GM18951 (cell line): Measurements from ENCODE around the gene TTLL12.

Experiments
- POLR2A ChIP-seq: IDR thresholded peaks from 4 replicates; pipeline ENCODE4 v1.6.1; 2011; ENCODE audit warnings: mild to moderate bottlenecking; ENCODE audit not compliant: insufficient read length, insufficient read depth; ENCODE audit errors: extremely low read depth
- in situ Hi-C: fragments of 300-500 bp; cut with MboI; formaldehyde crosslinking; loops from one replicate; pipeline ENCODE4 v1.12.0; 2022; ENCODE audit warnings: low sequenced_read_pairs, mixed read lengths, inconsistent platforms; ENCODE audit not compliant: unreplicated experiment

The TTLL12 gene

DNA sequence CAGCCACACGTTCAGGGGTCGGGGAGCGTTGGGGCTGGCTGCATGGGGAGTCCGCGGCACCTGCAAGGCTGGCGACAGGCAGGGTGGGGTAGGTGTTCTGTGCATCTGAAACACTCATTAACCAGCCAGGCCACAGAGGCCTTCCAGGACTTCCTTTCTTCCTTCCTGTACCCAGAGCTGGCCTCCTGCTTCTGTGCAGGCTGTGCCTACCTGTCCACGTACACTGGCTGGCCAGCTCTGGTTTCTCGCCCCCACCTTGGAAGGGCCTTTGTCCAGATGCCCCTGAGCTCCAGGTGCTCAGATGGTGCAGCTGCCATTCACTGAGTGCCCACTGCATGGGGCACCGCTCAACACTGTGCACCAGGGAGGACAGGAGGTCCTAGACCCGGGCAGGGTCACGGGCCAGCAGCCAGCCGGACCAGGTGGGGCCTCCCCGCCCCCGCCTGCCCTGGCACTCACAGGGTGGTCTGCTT is 15.9 kb downstream of the TTLL12 start:
- TF ChIP-seq POLR2A = no peak
- in situ Hi-C loops = no loop called here

GRCh38 chr22:43170131-43170480 is 16.8 kb downstream of the TTLL12 start:
- TF ChIP-seq POLR2A = no peak
- in situ Hi-C loops = no loop called here

DNA sequence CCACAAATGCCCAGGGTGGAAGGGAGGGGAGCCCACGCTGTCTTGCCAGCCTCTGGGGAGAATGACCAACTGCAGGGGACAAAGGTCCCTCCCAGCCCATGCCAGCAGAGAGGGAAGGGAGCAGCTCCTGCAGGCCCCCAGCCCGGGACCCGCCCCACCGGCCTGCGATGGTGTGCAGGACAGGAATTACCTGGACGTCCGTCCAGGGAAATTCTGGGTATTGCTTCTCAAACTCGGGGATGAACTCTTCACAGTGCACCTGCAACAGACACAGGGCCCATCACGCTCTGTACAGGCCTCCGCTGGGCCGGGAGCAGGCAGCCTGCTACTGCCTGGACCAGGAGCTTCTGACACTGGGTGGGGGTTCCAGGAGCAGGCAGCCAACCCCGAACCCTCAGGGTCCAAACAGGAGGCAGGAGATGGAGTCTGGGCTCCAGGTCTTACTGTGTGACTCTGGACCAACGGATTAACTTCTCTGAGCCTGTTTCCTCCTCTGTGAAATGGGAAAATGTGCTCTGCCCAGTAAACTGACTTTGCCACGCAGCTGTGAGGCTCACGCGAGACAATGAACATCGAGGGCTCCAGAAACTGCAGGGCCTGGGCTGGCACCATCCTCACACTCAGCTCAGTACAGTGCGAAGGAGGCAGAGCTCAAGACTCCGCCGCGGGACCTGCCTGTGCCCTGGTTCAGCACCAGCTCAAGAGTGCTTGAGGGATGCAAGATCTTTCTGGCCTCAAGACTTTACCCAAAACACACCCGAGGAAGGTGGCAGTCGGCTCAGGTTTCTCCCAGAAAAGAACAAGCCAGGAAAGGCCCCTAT is 17.4 kb downstream of the TTLL12 start:
- TF ChIP-seq POLR2A = no peak
- in situ Hi-C loops = no loop called here

DNA sequence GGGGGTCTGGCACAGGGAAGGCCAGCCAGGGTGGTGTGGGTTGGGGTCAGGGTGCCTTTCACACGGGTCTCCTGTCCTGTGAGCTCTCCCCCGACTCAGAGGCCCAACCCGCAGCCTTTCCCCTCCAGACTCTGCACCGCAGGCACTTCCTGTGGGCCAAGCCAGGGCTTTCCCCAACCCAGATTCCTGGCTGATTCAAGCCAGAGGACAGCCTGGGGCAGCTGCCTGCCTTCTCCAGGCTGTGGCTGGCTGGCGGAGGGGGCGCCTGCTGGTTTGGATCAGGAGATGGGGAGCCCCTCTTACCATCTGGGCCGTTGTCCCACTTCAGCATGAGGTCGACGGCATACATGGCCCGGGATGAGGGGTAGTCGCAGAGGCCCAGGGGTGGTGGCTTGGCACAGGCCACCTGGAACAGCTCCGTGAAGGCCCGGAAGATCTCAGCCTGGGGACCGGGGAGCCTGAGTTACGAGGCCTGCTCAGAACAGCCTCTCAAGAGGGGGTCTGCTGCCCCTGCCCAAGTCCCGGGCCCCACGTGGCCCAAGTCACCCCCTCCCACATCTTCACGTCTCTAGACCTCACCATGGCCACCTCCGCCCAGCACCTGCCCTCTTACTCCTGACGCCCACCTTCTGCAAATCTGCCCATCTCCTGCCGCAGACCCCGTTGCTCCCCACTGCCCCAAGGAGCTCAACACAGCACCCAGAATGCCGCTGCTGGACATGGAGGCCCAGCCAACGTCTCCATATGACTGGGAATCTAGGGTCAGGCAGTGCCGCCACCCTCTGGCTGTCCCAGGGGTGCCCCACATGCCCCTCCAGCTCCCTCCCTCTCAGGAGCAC is 18.2 kb downstream of the TTLL12 start:
- in situ Hi-C loops = no loop called here
- no peak for TF ChIP-seq POLR2A

DNA sequence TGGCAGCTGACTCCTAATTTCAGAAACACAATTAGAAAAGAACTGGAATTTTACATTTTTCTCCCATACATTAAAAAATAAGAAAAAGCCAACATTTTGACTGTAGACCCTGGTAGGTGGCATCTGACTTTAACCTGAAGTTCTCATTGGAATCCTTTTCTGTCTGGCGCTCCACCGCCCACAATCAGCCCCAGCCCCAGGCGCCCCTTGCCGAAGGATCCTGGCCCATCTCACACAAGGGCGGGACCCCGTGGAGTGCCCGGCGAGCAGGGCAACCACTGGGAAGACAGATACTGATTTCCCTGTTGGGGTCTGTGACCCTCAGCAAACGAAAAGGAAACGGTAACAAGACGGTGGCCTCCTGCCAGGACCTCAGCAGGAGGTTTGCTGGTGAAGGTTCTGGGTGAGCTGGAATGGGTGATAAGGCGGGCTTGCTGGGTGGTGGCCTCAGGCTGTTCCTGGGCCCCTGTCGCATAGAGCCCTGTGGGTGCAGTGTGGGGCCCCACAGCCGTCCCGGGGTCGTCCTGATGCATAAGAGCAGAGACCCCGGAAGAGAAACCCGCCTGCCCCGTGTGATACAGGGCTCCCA is 19.8 kb downstream of the TTLL12 start:
- in situ Hi-C loops = no loop called here
- no peak for TF ChIP-seq POLR2A

DNA sequence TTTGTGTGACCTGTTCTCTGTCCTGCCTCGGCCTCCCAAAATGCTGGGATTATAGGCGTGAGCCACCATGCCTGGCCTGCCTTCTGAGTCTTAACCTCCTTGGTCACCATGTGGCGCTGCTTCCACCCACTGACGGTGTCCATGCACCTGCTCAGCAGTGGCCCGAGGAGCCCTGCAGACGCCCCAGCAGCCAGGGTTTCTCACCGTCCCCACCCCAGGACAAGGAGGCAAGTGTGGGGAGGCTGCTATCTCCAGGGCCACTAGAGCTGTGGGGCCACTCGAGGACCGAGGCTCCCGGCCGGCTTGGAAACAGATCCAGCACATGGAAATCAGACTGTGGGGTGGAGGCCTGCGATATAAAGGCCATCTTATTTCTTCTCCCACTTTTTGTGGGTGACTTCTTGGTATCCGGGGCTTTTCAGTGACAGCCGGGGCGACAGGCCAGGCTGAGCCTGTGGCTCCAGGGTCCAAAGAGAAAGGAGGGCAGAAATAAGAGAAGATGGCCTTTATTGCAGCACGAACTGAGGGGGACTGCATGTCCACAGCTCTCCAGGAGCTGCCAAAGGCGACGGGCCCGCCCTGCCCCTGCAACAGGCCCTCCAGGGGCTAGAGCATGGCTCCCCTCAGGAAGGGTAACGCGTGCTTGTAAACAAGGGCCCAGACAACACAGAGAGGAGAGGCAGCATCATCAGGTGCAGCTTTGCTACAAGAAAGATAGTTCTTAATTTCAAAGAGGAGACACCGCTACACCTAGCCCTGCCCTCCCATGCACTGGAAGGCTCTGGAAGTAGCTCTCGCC is 20.6 kb downstream of the TTLL12 start:
- in situ Hi-C loops = no loop called here

GRCh38 chr22:43164636-43165035 is 22.3 kb downstream of the TTLL12 start:
- in situ Hi-C loops = no loop called here
- TF ChIP-seq POLR2A = no peak

More for the DNA sequence above, 20.6 kb downstream of the TTLL12 start:
- TF ChIP-seq POLR2A = no peak

DNA sequence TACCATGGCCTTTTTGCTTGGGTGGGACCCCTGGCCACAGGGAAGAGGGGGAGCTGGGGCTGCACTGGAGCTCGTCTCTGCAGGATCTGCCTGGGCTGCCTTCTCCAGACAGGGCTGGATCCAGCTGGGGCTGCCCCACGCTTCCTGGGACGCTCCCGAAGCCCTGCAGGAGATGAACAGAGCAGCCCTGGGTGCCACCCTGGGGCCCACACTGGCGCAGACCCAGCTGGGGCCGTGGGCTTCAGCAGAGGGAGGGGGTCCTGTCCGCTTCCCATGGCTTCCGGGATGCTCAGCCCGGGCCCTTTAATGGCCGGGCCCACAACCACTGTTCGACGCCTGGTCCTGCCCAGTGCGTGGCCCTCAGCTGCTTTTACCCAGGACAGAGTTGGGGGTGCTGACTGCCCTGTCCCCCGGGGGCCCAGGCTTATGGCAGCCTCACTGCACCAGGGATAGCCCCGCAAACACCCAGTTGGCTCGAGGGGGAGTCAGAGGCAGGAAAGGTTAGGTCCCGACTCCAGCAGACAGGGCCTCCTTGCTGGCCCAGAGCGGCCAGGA is 23.6 kb downstream of the TTLL12 start:
- in situ Hi-C loops = no loop called here
- TF ChIP-seq POLR2A = no peak

DNA sequence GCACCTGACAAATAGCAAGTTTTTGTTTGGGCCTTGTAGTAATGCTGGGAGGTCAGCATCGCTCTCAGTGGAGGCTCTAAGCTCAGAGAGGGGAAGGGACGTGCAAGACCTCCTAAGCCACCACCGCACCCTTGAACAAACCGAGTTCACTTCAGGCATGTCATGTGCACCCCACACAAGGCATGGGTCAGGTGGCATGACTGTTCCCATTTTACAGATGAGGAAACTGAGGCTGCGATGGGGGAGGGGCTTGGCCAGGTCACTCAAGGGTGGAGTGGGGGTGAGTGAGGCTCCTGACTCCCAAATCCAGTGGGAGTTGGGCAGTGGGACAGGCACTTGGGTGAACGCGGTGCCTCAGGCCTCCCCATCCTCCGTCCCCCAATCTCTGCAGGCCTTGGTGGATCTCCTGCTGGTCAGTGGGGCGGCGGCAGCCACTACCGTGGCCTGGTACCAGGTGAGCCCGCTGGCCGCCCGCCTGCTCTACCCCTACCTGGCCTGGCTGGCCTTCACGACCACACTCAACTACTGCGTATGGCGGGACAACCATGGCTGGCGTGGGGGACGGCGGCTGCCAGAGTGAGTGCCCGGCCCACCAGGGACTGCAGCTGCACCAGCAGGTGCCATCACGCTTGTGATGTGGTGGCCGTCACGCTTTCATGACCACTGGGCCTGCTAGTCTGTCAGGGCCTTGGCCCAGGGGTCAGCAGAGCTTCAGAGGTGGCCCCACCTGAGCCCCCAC is 24.4 kb downstream of the TTLL12 start:
- in situ Hi-C loops = no loop called here
- TF ChIP-seq POLR2A = no peak

- no peak for TF ChIP-seq POLR2A
- in situ Hi-C loops = no loop called here
Measured at GRCh38 chr22:43160497-43161126, 26.3 kb downstream of the TTLL12 start.

DNA sequence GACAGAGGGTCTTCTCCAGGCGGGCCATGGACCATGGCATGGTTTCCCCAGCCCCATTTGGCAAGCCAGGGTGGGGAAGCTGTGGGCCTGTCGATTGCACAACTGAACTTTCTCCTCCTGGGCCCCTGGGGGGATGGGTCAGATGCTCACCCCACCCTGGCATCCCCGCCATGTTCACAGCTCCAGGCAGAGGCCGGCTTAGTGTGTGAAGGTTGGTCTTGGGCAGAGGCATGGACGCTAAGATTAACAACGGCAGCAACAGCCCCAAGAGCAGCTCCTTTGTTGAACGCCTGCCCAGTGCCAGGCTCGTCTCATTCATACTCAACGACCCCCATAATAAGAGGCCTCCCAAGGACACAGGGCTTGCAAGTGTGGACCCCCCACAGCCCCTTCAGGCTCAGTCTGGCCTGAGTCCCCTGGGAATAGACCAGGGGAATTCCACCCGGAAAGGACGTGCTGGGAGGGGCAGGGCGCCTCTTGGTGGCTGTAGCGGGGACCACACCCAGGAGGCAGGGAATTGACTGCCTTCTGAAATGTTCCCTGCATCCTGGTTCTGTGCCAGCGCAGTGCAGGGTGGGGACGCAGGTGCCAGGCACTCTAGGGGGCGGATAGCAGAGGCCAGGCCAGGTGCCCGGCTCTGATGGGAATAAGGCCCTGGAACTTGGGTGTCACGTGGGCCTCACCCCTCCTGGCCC is 27.3 kb downstream of the TTLL12 start:
- in situ Hi-C loops = no loop called here
- no peak for TF ChIP-seq POLR2A
